Measurements from ENCODE around the gene PCBP4.
"Not testable (repeated sequence)": the region's sequence is repeated elsewhere in the genome, so short reads cannot be mapped to it uniquely, and the experiment has no call there.

Gene PCBP4

DNA sequence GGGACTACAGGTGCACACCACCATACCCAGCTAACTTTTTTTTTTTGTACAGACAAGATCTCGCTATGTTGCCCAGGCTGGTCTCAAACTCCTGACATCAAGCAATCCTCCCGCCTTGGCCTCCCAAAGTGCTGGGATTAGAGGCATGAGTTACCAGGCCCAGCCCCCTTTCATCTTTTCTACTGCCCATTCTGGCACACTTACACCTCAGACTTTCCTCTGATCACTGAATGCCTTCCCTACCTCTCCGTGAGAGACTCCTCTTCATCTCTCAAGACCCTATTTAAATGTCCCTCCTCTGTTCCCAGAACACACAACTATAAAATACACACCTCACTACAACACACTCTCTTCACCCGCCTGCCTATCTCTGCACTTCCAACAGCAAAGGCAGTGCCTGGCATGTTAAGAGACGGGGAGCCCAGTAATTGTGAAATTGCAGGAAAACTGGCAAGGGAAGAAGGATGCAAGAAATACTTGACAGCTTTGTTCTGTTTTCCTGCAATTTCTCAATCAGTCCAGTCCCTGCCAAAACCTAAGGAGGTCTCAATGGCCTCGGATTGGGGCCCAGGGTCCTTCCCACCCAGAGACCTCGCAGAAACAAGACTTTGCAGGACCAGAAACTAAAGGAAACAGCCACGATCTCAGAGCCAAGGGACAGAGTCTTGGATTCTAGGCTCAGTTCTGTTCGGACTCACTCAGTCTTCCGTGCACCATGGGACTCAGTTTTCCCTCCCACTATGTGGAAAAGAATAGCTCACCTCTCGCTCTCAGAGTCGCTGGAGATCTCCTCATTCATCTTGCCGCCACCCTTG lies 26.4 kb downstream of the PCBP4 start:
- no peak for DNase-seq (ENCODE audit: low read depth in 2 of 2)

DNA sequence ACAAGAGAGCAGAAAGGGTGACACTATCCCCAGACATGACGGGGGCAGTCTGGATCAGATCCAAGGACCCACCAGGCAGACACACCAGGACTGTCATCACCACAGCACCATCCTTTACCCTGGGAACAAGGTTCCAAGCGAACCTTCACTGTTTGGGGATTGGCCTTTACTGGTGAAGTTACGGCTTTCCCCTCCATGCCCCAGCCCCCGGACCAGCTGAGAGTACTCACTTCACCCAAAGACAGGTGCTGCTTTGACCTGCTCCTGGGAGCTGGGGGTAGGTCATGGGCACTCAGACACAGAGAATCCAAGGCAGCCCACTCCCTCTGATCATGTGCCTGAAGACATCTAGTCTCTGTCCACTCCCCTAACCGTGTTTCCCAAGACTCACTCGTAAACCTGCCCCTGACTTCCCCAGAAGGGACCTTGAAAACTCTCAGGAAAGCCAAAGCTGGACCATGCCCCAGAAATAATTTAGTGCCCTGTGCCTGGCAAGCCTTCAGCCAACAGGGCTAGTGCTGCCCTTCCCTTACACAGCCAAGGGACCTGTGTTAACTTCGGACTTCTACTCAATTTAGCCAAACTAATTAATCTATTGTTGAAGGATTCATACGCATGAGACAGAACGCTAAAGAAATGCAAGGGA lies 28.4 kb downstream of the PCBP4 start:
- no peak for DNase-seq (ENCODE audit: low read depth in 2 of 2)

DNA sequence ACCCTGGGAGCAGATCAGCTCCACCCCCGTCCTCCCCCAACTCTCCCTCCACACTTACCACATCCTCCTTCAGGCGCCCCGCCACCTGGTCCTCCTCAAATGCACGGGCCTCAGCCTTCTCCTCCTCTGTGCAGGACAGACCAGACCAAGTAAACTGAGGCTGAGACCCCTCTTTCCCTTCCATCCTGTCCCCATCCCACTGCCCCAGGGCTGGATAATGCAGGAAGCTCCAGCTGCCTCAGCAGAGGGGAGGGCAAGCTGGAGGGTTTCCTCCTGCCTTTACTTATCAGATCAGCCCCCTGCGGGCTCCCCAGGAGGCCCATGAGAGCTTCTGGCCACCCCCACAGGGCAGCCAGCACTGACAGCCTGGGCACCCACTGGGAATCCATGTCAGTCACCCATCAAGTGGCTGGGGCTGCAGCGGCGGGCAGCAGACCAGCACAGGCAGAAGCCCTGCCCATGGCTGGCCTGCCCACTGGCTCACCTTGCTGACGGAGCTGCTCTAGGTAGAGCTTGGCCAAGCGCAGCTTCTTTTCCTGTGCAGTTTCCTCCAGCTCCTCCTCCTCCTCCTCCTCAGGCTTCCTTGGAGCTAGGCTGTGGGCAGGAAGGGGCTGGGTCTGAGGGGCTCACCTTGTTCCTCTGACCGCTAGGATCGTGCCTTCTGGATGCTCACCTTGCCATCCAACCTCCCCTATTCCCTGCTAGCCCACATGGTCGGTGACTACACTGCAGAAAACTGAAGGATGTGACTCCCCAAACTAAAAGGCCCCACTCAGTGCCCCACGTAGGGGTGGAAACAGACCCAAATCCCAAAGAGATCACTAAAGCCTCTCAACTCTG lies 29.4 kb downstream of the PCBP4 start:
- DNase-seq (ENCODE audit: low read depth in 2 of 2): no peak

DNA sequence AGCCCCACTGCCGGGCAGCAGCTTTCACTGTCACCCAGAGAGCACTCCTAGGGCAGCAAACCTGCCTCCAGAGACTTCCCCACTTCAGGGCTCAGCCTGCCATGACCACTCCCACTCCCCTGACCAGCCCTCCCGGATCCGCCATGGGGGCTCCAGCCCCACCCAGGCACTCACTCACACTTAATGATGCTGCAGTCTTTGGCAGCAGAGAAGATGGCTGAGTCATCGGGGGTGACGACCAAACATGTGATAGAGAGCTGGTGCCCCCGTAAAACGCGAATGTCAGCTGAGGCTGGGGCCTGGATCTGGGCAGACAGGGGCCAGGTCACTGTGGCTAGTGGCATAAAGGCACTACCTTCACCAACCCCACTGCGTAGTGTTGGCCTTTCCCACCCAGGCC lies 30.2 kb downstream of the PCBP4 start:
- DNase-seq (ENCODE audit: low read depth in 2 of 2): no peak

DNA sequence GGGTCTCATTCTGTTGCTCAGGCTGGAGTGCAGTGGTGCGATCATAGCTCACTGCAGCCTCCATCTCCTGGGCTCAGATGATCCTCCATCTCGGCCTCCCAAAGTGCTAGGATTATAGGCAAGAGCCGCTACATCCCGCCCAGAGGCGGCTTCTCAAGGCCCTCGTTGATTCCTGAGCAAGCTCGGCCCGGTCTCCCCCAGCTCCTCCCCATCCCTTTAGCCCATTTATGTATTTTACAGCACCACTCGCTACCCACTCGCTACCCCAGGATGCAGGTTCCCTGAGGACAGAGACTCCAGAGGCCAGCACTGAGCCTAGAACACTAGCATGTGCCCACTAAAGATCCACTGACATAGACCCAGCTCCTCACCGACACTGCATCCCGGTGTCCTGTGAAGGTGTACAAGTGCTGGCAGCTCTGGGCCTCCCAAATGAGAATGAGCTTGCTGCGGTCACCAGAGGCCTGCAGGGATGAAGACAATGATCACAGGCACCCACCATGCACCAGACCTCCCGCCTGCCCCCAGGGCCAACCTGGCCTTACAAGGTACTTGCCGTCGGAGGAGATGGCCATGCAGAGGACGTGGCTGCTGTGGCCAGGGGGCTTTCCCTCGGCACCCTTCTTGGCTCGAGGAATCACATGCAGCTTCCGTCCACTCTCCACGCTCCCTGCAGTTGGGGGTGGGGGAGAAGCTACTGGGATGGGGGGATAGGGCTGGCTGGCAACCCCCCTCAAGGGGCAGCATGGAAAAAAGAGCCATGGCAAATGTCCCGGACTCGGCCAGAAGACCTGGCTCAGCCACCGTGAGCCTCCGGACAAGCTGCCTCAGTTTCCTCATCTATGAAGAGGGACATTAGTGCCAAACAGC lies 31.1 kb downstream of the PCBP4 start:
- no peak for DNase-seq (ENCODE audit: low read depth in 2 of 2)

DNA sequence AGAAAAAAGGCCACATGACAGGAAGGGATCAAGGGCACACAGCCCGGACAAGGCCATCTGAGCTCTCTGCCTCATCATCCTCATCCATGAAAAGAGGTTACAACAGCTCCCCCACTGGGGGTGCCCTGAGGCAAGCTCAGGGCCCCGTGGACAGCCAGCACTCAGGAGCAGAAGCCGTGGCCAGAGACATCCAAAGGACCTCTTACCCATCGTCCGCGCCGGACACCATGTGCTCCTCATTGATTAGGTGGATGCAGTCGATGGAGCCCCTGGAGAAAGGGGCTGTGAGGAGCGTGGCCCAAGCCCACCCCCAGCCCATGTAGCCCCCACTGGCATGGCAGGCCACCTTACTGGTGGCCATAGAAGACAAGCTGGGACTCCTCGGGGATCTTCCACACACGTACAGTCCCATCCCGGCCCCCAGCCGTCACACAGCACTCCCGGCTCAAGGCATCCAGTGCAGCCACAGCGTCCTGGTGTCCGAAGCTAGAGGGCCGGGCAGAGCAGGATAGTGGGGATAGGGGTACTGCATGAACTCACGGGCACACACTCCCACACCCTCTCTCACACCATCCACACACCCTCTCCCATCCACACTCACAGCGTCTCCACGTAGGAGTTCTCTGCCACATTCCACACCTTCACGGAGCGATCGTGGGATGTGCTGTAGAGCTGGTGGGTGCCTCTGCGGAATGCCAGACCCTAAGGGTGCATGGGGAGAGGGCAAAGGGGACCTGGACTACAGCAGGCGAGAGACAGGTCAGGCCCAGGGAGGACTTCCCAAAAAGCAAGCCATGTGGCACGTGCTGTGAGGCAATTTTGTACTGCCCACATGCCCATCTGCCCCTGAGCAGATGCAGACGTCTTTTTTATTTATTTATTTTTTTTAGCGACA lies 32.0 kb downstream of the PCBP4 start:
- no peak for DNase-seq (ENCODE audit: low read depth in 2 of 2)

DNA sequence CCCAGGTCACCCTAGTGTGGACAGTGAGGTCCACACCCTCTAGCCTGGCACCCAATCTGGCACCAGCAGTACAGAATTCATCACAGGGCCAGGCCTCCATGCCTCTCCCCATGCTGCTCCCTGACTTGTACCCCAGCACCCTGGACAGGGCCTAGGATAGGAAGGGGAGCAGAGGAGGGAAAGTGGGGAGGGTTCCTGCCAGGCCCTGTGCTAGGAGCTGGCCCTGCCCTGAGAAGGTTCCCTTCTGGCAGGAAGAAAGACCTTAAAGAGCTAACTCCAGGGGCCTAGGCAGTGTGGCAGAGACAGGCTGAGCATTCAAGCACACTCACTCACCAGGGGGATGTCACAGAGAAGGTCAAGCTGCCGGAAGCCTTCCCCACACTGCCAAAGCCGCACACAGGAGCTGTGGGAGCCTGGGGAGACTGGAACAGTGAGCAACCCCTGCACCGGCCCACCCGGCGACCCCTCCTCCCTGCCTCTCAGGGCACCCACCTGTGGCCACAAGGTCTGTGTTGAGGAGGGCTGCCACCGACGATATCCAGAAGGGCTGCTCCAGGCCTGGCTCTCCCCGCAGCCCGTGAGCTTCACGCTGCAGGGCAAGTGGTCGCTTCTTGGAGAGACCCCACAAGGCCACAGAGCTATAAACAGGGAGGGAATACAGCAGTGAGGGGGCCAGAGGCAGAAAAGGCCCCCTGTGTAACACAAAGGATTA lies 33.0 kb downstream of the PCBP4 start:
- no peak for DNase-seq (ENCODE audit: low read depth in 2 of 2)

DNA sequence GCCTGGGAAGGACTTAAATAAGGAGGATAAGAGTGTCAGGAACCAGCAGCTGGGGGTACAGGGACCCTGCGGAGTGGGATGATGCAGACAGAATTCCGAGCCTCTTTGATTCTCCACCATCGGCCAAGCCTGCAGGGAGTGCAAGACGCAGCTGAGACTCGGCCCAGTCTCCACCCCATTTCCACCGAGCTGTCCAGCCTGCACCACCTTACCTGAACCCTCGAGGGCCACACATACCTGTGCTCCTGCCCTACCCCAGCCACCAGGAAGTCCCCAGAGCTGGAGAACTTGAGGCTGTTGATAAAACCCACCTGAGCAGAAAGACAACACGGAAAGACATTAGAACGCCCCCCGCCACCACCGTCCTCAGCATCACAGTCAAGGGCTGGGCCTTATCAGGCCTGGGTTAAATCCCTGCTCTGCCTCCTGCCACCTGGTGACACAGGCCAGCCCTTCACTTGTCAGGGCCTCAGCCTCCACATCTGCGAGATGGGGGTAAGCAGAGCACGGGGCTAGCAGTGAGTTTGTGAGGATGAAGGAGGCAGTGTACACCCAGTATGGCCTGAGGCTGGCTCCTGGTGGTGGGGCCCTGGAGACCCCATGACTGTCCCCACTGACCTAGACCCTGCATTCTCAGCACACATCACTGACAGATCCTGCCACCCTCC lies 33.6 kb downstream of the PCBP4 start:
- DNase-seq (ENCODE audit: low read depth in 2 of 2): no peak

DNA sequence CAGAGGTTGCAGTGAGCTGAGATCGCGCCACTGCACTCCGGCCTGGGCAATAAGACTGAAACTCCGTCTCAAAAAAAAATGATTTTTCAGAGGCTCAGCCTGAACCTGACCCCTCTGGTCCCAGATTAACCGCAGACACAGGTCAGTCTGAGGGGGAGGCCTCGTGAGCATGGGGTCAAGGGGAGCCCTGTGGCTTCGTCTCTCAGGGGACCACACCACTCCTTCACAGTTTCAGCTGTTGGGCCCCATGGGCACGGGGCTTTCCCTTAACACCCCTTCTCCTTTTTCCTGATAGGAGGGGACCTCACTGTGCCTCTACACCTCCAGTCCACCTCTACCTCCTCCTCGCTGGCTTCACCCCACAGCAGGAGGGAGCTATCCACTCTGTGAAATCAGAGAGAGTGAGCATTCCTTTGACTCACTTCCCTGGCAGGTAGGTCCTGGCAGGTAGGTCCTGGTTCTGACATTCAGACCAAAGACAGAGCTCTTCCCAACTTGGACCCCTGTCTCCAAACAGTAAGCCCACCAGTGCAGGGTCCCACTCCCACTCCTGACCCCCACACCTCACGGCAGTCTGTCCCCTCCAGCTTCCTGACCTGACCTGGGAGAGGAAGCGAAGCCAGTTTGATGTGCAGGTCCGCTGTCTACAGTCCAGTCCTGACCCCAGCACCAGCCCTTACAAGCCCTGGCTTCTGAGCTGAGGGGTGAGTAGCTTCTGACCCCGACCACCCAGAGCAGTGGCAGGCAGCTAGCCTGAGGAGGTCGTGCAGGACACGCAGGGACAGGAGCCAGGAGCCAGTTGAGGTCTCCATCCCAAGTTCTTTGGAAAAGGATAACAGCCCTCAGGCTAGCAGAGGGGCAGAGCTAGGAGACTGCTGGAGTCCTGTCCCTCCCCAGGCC lies 34.5 kb downstream of the PCBP4 start:
- DNase-seq (ENCODE audit: low read depth in 2 of 2): no peak

DNA sequence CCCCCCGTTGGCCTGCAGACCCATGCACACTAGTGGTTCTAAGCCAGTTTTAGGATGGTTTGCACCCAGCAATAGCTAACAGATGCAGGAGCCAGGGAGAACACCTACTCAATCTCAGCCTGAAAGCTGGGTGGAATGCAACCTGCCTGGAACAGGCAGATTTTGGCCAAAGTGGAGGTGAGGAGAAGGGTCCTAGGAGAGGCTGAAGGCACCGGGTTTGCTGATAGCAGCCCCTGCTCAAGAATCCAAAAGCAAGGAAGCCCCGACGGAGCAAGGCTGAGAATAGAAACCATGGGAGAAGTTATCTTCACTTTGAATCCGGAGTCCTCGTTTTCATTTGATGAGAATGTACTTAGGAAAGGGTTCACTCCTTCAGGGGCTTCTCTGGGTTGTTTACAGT lies 35.5 kb downstream of the PCBP4 start:
- no peak for DNase-seq (ENCODE audit: low read depth in 2 of 2)

DNA sequence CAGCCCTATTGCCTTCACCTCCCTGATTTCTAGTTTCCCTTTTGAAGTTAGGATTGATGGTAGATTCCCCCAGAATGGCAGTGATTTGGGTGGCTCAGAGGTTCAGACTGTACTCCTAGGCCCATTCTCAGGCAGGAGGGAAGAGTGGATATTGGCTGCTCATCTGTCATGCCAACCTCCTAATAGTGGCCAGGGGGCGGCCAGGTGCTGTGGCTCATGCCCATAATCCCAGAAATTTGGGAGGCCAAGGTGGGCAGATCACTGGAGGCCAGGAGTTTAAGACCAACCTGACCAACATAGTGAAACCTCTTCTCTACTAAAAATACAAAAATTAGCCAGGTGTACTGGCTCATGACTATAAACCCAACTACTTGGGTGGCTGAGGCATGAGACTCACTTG lies 36.8 kb downstream of the PCBP4 start:
- DNase-seq (ENCODE audit: low read depth in 2 of 2): no peak

DNA sequence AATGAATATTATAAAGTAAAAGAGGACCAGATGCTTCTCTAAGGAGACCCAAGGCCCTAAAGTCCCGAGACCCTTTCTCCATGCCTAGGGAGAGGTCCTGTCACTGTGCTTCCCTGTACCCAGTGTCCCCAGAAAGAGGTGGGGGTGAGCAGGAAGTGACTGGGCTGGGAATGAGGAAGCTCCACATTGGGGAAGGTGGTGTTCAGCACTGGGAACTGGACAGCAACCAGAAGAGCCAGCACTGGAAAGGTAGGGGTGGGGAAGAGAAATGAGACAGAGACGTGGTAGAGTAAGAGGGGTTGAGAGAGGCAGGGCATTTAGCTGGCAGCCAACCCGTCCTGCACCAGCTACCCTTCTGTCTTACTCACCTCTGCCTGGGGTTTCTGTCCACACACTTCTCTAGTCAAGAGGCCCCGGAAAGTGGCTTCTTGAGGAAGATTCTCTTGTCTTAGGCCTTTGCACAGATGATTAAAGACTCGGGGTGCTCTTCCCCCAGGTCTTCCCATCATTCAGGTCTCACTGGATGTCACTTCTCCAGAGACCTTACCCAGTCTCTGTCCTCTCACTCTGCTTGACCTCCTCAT lies 37.7 kb downstream of the PCBP4 start:
- DNase-seq (ENCODE audit: low read depth in 2 of 2): no peak

DNA sequence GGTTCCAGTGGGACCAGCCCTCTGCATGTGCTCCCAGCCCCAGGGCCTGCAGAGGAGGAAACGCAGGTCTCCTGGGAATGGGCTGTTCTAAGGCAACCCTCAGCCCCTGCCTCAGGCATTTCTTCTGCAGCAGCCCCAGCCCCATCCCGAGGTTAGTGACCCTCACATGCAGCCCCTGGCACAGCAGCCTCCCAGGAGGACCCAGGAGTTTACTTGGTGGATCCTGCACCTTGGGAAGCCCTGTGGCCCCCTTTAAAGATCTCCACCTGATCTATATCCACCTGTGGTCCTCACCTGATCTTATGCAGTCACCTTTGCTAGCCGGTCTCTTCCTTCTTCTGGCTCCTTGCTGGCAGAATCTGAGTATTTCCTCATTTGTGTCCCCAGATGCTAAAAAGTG lies 38.3 kb downstream of the PCBP4 start:
- DNase-seq (ENCODE audit: low read depth in 2 of 2): not testable (repeated sequence)

DNA sequence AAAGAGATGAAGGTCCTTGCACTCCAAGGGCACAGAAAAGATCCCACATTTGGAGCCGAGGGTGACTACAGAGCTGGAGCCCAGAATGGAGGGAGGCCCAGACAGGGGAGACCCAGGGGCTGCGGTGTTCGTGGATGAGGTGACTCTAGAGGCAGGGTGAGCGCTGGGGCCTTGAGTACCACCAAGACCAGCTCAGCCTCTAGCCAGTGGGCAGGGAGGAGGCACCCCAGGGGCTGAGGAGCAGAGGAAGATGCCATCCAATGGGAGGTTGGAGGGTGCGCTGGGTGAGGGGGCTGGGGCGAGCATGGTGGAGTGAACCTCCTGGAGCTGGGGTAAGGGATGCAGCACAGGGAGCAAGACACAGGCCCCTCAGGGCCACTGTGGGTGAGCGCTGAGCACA lies 38.8 kb downstream of the PCBP4 start:
- no peak for DNase-seq (ENCODE audit: low read depth in 2 of 2)

DNA sequence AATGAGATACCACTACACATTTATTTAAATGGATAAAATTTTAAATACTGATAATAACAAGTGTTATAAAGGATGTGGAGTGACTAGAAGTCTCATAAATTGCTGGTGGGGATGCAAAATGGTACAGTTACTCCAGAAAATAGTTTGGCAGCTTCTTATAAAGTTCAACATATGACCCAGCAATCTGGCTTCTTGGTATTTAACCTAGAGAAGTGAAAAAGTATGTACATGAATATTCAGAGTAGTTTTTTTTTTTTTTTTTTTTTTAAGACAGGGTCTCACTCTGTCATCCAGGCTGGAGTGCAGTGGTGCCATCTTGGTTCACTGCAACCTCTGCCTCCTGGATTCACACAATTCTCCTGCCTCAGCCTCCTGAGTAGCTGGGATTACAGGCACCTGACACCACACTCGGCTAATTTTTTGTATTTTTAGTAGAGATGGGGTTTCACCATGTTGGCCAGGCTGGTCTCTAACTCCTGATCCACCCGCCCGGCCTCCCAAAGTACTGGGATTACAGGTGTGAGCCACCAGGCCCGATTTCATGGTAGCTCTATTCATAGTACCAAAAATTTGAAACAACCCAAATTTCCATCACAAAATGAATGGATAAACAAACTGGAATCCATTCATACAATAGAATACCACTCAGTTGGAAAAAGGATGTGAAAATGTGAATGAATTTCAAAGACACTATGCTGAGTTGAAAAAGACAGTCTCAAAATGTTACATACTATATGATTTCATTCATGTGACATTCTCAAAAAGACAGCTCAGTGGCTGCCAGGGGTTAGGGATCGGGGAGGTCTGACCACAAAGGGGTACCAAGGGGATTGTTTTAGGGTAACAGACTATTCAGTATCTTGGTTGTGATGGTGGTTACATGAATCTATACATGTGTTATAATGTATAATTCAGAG lies 39.9 kb downstream of the PCBP4 start:
- no peak for DNase-seq (ENCODE audit: low read depth in 2 of 2)

DNA sequence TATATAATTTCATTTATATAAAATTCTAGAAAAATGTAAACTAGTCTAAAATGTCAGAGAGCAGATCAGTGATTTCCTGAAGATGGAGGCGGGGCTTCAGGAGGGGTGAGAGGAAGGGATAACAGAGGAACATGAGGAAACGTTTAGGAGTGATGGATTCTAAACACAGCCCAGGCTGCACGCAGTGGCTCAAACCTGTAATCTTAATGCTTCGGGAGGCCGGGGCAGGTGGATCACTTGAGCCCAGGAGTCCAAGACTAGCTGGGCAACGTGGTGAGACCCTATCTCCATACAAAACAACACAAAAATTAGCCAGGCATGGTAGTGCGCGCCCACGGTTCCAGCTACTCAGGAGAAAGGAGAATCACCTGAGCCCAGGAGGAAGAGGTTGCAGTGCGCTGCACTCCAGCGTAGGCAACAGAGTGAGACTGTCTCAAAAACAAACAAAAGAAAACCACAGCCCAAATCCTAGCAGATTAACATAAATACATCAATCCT lies 46.1 kb downstream of the PCBP4 start:
- DNase-seq (ENCODE audit: low read depth in 2 of 2): no peak

DNA sequence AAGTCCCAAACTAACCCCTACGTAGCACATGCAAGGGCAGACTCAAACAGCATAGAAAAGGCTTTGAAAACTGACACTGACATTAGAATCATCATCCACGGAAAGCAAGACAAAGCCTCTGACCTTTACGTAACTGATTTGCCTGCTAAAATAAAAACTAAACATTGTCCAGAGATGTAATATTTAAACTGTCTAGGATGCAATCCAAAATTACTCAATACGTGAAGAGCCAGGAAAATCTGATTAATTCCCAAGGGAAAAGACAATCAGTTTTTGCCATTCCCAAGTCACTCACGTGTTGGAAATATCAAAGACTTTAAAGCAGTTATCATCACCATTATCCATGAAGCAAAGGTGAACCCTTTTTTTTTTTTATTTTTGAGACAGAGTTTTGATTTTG lies 50.8 kb downstream of the PCBP4 start:
- no peak for DNase-seq (ENCODE audit: low read depth in 2 of 2)
